ENCODE measurements around the gene DDX20. TPM values are rescaled to one million over a fixed set of nuclear protein-coding genes. Genes with fewer than 3 reads are reported as not detected.
A peak's percentile ranks its signal among the peaks of the same experiment; 100 is the strongest.
"Not testable (repeated sequence)": the region's sequence is repeated elsewhere in the genome, so short reads cannot be mapped to it uniquely, and the experiment has no call there.

Gene DDX20
- total RNA-seq, 8 experiments from 2014 or later: 8.6 to 26.1 (median 14.9) TPM

DNA sequence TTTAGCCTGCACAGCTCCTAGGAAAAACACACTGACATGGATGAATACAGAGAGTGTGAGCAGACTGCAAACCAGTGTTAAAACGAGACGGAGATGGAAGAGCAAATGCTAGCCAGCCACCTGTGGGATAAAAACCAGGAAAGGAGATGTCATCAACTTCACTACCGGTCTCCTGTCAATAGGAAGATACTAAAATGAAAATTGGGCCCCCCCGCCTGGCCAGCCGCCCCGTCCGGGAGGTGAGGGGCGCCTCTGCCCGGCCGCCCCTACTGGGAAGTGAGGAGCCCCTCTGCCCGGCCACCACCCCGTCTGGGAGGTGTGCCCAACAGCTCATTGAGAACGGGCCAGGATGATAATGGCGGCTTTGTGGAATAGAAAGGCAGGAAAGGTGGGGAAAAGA lies 44.0 kb downstream of the DDX20 start:
- H3K4me3 ChIP-seq; H3K4me1 ChIP-seq (replicated peaks in 1 of 2); H3K27ac ChIP-seq; ATAC-seq (replicated peaks in 6 of 8): not testable (repeated sequence)
- WGBS, 10 experiments: 28 to 86% (median 83%) methylated on average over 2 to 7 of the region's 14 CpGs; no CpG with 5 or more reads in 7 of the 10 experiments
- in situ Hi-C loops (cut with MboI; ENCODE audit: low pct_unique_long_range_greater_than_20kb in 2 of 9, low sequenced_read_pairs in 9 of 9, unreplicated experiment in 9 of 9): loop anchor here in 4 of 9 experiments (25.0 kb wide), 5 partner anchors 113 to 587 kb away; partner anchors contain the start of genes DENND2D (in 1 of the 4) and KCND3 (in 1 of the 4)

- peak in 1 of 8 experiments; percentile 15 for ATAC-seq (replicated peaks in 6 of 8)
- Histone ChIP-seq H3K27ac (no peak overlapping the region), H3K4me1 (replicated peaks in 1 of 2) (peaks cover 15 to 18% of the 10 kb centered on the region in 2 donors), H3K4me3 (no peak overlapping the region)
- in situ Hi-C loops (cut with MboI; ENCODE audit: low pct_unique_long_range_greater_than_20kb in 2 of 9, low sequenced_read_pairs in 9 of 9, unreplicated experiment in 9 of 9): loop anchor here in 1 of 9 experiments (25.0 kb wide), 1 partner anchor 111 kb away; no protein-coding TSS in a partner anchor
- WGBS, 10 experiments: 0 to 100% (median 83%) methylated on average over 1 to 10 of the region's 13 CpGs; no CpG with 5 or more reads in 1 of the 10 experiments
Observed at GRCh38 chr1:111801071-111801850, 45.6 kb downstream of the DDX20 start.

DNA sequence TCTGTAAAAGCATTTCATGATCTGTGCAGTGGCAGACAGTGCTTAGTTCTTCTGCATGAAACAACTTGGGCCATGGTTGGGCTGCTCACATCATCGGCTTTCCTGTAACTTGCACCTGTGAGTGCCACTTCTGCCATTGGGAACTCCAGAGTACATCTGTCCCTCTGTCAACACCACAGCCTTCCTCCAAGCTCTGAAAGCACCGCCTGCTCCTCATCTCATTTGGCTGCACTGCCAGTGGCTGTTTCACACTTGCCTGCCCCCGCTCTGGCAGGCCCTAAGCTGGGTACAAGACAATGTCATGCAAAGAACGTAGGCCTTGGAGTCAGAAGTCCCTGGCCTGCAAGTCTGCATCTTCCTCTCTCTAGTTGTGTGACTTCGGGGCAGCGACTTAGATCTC lies 46.4 kb downstream of the DDX20 start:
- 36 to 100% (median 69%) methylated on average over 1 to 5 of the region's 6 CpGs; no CpG with 5 or more reads in 2 of the 10 experiments for WGBS, 10 experiments
- no peak for ATAC-seq (replicated peaks in 6 of 8)
- H3K27ac ChIP-seq: no peak overlapping the region
- in situ Hi-C loops (cut with MboI; ENCODE audit: low pct_unique_long_range_greater_than_20kb in 2 of 9, low sequenced_read_pairs in 9 of 9, unreplicated experiment in 9 of 9): loop anchor here in 1 of 9 experiments (25.0 kb wide), 1 partner anchor 110 kb away; no protein-coding TSS in a partner anchor
- H3K4me1 ChIP-seq (replicated peaks in 1 of 2): peaks cover 15 to 18% of the 10 kb centered on the region in 2 donors
- H3K4me3 ChIP-seq: no peak overlapping the region

GRCh38 chr1:111802984-111803383 lies 47.3 kb downstream of the DDX20 start:
- no peak for ATAC-seq (replicated peaks in 6 of 8)
- Histone ChIP-seq H3K4me3 (no peak overlapping the region), H3K4me1 (replicated peaks in 1 of 2) (peaks cover 15 to 18% of the 10 kb centered on the region in 2 donors), H3K27ac (no peak overlapping the region)
- 83 to 100% (median 92%) methylated on average over 1 to 3 of the region's 5 CpGs; no CpG with 5 or more reads in 6 of the 10 experiments for WGBS, 10 experiments
- in situ Hi-C loops (cut with MboI; ENCODE audit: low pct_unique_long_range_greater_than_20kb in 2 of 9, low sequenced_read_pairs in 9 of 9, unreplicated experiment in 9 of 9): loop anchor here in 1 of 9 experiments (25.0 kb wide), 1 partner anchor 109 kb away; no protein-coding TSS in a partner anchor

DNA sequence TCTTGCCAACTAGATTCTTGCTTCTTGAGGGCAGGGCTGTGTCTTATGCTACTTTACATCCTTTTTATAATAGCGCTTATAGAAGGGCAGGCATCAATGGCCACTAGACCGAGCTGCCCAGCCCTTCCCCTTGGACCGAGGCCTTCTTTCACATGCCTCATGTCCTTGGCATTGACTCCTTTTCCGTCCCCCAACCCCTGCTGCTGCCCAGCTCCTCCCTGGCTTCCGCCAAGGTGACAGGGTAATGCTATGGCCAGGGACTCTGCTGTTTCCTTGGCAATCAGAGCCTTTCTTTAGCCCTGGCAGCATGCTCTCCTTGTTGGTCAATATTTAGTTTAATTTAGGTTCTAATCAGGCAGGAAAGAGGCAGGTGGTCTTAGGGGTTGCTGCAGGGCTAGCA lies 48.2 kb downstream of the DDX20 start:
- in situ Hi-C loops (cut with MboI; ENCODE audit: low pct_unique_long_range_greater_than_20kb in 2 of 9, low sequenced_read_pairs in 9 of 9, unreplicated experiment in 9 of 9): loop anchor here in 1 of 9 experiments (25.0 kb wide), 1 partner anchor 108 kb away; no protein-coding TSS in a partner anchor
- Histone ChIP-seq H3K4me1 (replicated peaks in 1 of 2) (peaks cover 15 to 18% of the 10 kb centered on the region in 2 donors), H3K27ac (no peak overlapping the region), H3K4me3 (no peak overlapping the region)
- peak in 1 of 8 experiments; percentile 9 for ATAC-seq (replicated peaks in 6 of 8)
- WGBS, 10 experiments: 27 to 94% (median 77%) methylated on average over 3 to 5 of the region's 5 CpGs; no CpG with 5 or more reads in 4 of the 10 experiments

- Histone ChIP-seq H3K4me3 (no peak overlapping the region), H3K4me1 (replicated peaks in 1 of 2) (peaks cover 15 to 18% of the 10 kb centered on the region in 2 donors), H3K27ac (peak overlapping the region in 1 of 2 donors; percentile 21)
- in situ Hi-C loops (cut with MboI; ENCODE audit: low pct_unique_long_range_greater_than_20kb in 2 of 9, low sequenced_read_pairs in 9 of 9, unreplicated experiment in 9 of 9): loop anchor here in 1 of 9 experiments (25.0 kb wide), 1 partner anchor 108 kb away; no protein-coding TSS in a partner anchor
- ATAC-seq (replicated peaks in 6 of 8): peak in 7 of 8 experiments; percentile 54 to 95 (median 94)
- 20 to 100% (median 60%) methylated on average over 1 to 9 of the region's 11 CpGs; no CpG with 5 or more reads in 2 of the 10 experiments for WGBS, 10 experiments
Observed at GRCh38 chr1:111804776-111805175, 49.1 kb downstream of the DDX20 start.

DNA sequence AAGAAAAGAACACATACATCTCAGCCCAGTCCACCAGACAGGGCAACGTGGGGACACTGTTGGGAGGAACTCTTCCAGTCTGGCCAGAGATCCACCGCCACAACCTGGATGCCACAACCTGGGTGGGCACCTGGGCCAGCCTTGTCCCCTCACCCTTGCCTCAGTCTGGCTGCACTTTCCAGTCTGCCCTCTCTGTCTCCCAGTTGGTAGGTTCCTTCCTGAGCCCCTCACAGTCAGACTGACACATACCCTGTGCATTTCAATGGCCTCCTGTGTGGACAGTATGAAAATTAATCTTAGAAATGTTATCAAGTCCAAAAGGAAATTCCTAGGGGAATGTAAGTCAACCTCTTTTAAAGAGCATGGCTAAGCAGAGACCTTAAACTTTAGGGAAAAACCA lies 49.5 kb downstream of the DDX20 start:
- Histone ChIP-seq H3K27ac (no peak overlapping the region), H3K4me3 (no peak overlapping the region), H3K4me1 (replicated peaks in 1 of 2) (peaks cover 15 to 18% of the 10 kb centered on the region in 2 donors)
- 0 to 70% (median 56%) methylated on average over 1 to 2 of the region's 2 CpGs; no CpG with 5 or more reads in 6 of the 10 experiments for WGBS, 10 experiments
- peak in 4 of 8 experiments; percentile 53 to 64 (median 56) for ATAC-seq (replicated peaks in 6 of 8)
- in situ Hi-C loops (cut with MboI; ENCODE audit: low pct_unique_long_range_greater_than_20kb in 2 of 9, low sequenced_read_pairs in 9 of 9, unreplicated experiment in 9 of 9): loop anchor here in 1 of 9 experiments (25.0 kb wide), 1 partner anchor 107 kb away; no protein-coding TSS in a partner anchor

DNA sequence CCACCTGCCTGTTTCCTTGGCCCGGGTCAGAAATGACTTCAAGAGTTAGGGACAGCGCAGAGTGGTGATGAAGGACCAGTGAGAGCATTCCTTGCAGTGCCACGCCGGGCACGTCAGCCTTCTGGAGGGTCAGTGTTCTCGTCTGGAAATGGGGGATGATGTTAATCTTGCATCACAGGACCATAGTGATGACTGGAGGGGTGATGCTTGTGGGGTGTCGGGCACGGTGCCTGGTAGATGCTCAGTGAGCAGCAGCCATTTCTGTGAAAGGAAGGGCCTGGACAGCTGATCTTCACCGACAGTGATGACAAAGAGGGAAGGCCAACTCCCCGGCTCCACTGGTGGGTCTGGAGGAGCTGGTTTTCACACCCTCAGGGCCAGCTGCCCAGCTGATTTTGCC lies 56.2 kb downstream of the DDX20 start:
- H3K4me3 ChIP-seq: no peak overlapping the region
- 58 to 93% (median 80%) methylated on average over 2 to 10 of the region's 10 CpGs for WGBS, 10 experiments
- peak in 1 of 8 experiments; percentile 50 for ATAC-seq (replicated peaks in 6 of 8)
- no peak overlapping the region for H3K27ac ChIP-seq
- in situ Hi-C loops (cut with MboI; ENCODE audit: low pct_unique_long_range_greater_than_20kb in 2 of 9, low sequenced_read_pairs in 9 of 9, unreplicated experiment in 9 of 9): loop anchor here in 1 of 9 experiments (25.0 kb wide), 1 partner anchor 100 kb away; no protein-coding TSS in a partner anchor
- H3K4me1 ChIP-seq (replicated peaks in 1 of 2): no peaks in the 10 kb centered on the region

- 30 to 98% (median 84%) methylated on average over 2 to 4 of the region's 4 CpGs; no CpG with 5 or more reads in 1 of the 10 experiments for WGBS, 10 experiments
- Histone ChIP-seq H3K4me3 (no peak overlapping the region), H3K4me1 (replicated peaks in 1 of 2) (no peaks in the 10 kb centered on the region), H3K27ac (no peak overlapping the region)
- in situ Hi-C loops (cut with MboI; ENCODE audit: low pct_unique_long_range_greater_than_20kb in 2 of 9, low sequenced_read_pairs in 9 of 9, unreplicated experiment in 9 of 9): loop anchor here in 1 of 9 experiments (25.0 kb wide), 1 partner anchor 100 kb away; no protein-coding TSS in a partner anchor
- ATAC-seq (replicated peaks in 6 of 8): no peak
Observed at GRCh38 chr1:111812306-111812705, 56.6 kb downstream of the DDX20 start.

- WGBS, 10 experiments: 12 to 90% (median 65%) methylated on average over 2 to 15 of the region's 16 CpGs
- Histone ChIP-seq H3K4me3 (no peak overlapping the region), H3K4me1 (replicated peaks in 1 of 2) (peaks cover 0 to 5% of the 10 kb centered on the region in 2 donors), H3K27ac (no peak overlapping the region)
- ATAC-seq (replicated peaks in 6 of 8): peak in 2 of 8 experiments; percentile 41 to 46
- in situ Hi-C loops (cut with MboI; ENCODE audit: low pct_unique_long_range_greater_than_20kb in 2 of 9, low sequenced_read_pairs in 9 of 9, unreplicated experiment in 9 of 9): loop anchor here in 1 of 9 experiments (25.0 kb wide), 1 partner anchor 99 kb away; no protein-coding TSS in a partner anchor
Observed at GRCh38 chr1:111813440-111814304, 58.0 kb downstream of the DDX20 start.

DNA sequence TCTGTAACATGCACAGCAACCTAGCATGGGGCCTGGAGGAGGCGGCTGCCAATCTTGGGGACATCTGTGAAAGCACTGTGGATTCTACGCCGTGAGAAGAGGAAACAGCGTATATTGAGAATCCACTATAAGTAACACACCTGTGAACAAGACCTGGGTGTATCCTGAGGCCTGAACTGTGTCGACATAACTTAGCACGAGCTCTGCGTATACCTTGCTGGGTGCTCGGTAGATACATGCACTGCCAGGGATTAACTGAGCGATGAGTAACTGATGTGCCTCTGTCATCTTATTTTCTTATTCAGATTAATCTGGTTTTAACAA lies 58.6 kb downstream of the DDX20 start:
- no peak for ATAC-seq (replicated peaks in 6 of 8)
- in situ Hi-C loops (cut with MboI; ENCODE audit: low pct_unique_long_range_greater_than_20kb in 2 of 9, low sequenced_read_pairs in 9 of 9, unreplicated experiment in 9 of 9): loop anchor here in 1 of 9 experiments (25.0 kb wide), 1 partner anchor 98 kb away; no protein-coding TSS in a partner anchor
- Histone ChIP-seq H3K27ac (no peak overlapping the region), H3K4me1 (replicated peaks in 1 of 2) (peaks cover 0 to 5% of the 10 kb centered on the region in 2 donors), H3K4me3 (no peak overlapping the region)
- 60 to 100% (median 88%) methylated on average over 1 to 9 of the region's 9 CpGs; no CpG with 5 or more reads in 2 of the 10 experiments for WGBS, 10 experiments

DNA sequence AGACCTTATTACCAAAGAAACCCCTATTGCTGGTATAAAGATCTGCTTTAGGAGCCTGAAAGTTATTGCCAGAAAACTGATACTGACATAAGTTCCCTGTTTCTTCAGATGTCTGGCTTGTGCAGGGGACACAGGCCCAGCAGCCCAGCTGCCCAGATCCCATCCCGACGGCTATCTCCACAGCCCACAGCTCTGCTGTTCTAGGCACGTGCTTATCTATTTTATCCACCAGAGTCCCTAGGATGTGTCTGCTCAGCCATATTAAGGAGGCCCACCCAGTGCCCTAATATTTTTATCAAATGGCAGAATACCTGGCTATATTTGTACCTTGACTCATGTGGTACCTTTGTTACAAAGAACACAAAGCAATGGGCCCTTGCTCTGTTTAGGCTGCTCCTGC lies 58.9 kb downstream of the DDX20 start:
- in situ Hi-C loops (cut with MboI; ENCODE audit: low pct_unique_long_range_greater_than_20kb in 2 of 9, low sequenced_read_pairs in 9 of 9, unreplicated experiment in 9 of 9): loop anchor here in 1 of 9 experiments (25.0 kb wide), 1 partner anchor 98 kb away; no protein-coding TSS in a partner anchor
- Histone ChIP-seq H3K4me1 (replicated peaks in 1 of 2) (peaks cover 0 to 5% of the 10 kb centered on the region in 2 donors), H3K27ac (no peak overlapping the region), H3K4me3 (no peak overlapping the region)
- ATAC-seq (replicated peaks in 6 of 8): no peak
- whole genome bisulfite sequencing, 10 experiments: 0 to 90% (median 60%) methylated on average over 1 to 3 of the region's 3 CpGs; no CpG with 5 or more reads in 5 of the 10 experiments

Measured in motor neuron (in vitro differentiated cells).